ENCODE measurements around the gene SRRM5.

DNA sequence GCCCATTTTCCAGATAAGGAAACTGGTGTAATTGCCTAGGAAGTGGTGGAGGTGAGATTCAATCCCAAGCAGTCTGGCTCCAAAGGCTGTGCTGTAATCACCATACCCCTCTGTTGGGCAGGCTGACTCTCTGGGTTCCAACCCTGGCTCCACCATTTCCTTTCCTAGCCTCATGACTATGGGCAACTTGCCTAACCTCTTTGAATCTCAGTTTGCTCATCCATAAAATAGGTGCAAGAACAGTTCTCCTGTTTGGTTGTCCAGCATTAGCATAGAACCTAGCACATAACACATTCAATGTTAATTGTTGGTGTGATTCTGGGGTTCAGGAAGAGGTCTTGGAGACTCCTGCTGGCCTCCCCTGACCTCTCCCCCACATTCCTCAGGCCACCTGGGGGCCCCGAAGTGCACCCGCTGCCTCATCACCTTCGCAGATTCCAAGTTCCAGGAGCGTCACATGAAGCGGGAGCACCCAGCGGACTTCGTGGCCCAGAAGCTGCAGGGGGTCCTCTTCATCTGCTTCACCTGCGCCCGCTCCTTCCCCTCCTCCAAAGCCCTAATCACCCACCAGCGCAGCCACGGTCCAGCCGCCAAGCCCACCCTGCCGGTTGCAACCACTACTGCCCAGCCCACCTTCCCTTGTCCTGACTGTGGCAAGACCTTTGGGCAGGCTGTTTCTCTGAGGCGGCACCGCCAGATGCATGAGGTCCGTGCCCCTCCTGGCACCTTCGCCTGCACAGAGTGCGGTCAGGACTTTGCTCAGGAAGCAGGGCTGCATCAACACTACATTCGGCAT is 13.2 kb upstream of the SRRM5 start:
- TF ChIP-seq CTCF (IDR thresholded peaks at IDR 0.05) (no peak), POLR2A (IDR thresholded peaks at IDR 0.05) (no peak)
